Chondrocyte (in vitro differentiated cells): ENCODE measurements around the gene GAB3. TPM values are rescaled to one million over a fixed set of nuclear protein-coding genes. Genes with fewer than 3 reads are reported as not detected.

Experiments
- DNase-seq: peaks from one replicate; pipeline ENCODE4 v3.0.0; 2021; ENCODE audit warnings: mixed read lengths, low spot score
- H3K27ac Mint-ChIP-seq: one replicate; pipeline ENCODE4 v1.8.0; 2021; ENCODE audit warnings: mild to moderate bottlenecking, moderate library complexity, mixed read lengths; ENCODE audit not compliant: unreplicated experiment
- H3K27me3 Mint-ChIP-seq: 2 replicates; pipeline ENCODE4 v1.8.0; 2021; ENCODE audit warnings: low read depth, mixed read lengths
- H3K36me3 Mint-ChIP-seq: 2 replicates; pipeline ENCODE4 v1.8.0; 2021; ENCODE audit warnings: low read depth, mixed read lengths
- H3K4me1 Mint-ChIP-seq: 2 replicates; pipeline ENCODE4 v1.8.0; 2021; ENCODE audit warnings: low read depth, mild to moderate bottlenecking, mixed read lengths
- H3K4me3 Mint-ChIP-seq: one replicate; pipeline ENCODE4 v1.8.0; 2021; ENCODE audit warnings: mild to moderate bottlenecking, moderate library complexity, mixed read lengths; ENCODE audit not compliant: unreplicated experiment
- H3K9me3 Mint-ChIP-seq: 2 replicates; pipeline ENCODE4 v1.8.0; 2021; ENCODE audit warnings: low read depth, mixed read lengths
- CTCF ChIP-seq: fragments of 200-600 bp; sonication (generic); IDR thresholded peaks from 2 replicates; pipeline ENCODE4 v1.5.0; 2021; ENCODE audit warnings: antibody characterized with exemption, mild to moderate bottlenecking, moderate library complexity
- long read RNA-seq: library from polyadenylated mRNA; stranded (forward); transcript quantifications from one replicate; pipeline ENCODE4 v2.0.0, GENCODE V29; 2021
- total RNA-seq: library from RNA; stranded (reverse); gene quantifications from 3 replicates; pipeline ENCODE4 v1.2.1, GENCODE V29; 2021

GAB3 gene, protein sequence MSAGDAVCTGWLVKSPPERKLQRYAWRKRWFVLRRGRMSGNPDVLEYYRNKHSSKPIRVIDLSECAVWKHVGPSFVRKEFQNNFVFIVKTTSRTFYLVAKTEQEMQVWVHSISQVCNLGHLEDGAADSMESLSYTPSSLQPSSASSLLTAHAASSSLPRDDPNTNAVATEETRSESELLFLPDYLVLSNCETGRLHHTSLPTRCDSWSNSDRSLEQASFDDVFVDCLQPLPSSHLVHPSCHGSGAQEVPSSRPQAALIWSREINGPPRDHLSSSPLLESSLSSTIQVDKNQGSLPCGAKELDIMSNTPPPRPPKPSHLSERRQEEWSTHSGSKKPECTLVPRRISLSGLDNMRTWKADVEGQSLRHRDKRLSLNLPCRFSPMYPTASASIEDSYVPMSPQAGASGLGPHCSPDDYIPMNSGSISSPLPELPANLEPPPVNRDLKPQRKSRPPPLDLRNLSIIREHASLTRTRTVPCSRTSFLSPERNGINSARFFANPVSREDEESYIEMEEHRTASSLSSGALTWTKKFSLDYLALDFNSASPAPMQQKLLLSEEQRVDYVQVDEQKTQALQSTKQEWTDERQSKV
- total RNA-seq = 2.0 to 2.4 TPM (median 2.2 TPM) in 3 replicates
- long read RNA-seq, partial matches to known transcripts = 1 of 3 reads
- long read RNA-seq, other reads (novel, unspliced or antisense) = 1 of 3 reads

GRCh38 chrX:154750301-154751202 is at the start of gene GAB3:
TSS of gene GAB3 (minus strand) at chrX:154751077. CDS start at chrX:154751025, 52 bp downstream.
- Mint-ChIP-seq H3K9me3 (peaks cover under 1% of the 10 kb centered on the region), H3K36me3 (peaks cover 2% of the 10 kb centered on the region), H3K4me1 (peaks cover 12% of the 10 kb centered on the region), H3K27ac (peak within 1 kb of the TSS; percentile 5), H3K27me3 (no peaks in the 10 kb centered on the region), H3K4me3 (peak within 1 kb of the TSS; percentile 70)
- no peak for TF ChIP-seq CTCF
- no peak for DNase-seq

GRCh38 chrX:154799556-154800348 is 48.9 kb upstream of the GAB3 start:
- Mint-ChIP-seq H3K9me3 (peaks cover 10% of the 10 kb centered on the region), H3K27me3 (no peaks in the 10 kb centered on the region), H3K36me3 (no peaks in the 10 kb centered on the region), H3K4me1 (peaks cover 34% of the 10 kb centered on the region), H3K27ac (peak overlapping the region; percentile 85), H3K4me3 (no peak overlapping the region)
- TF ChIP-seq CTCF = no peak
- no peak for DNase-seq

- no peak for DNase-seq
- H3K4me3 Mint-ChIP-seq = no peak overlapping the region
- TF ChIP-seq CTCF = no peak
Measured at GRCh38 chrX:154797006-154797405, 46.1 kb upstream of the GAB3 start.

DNA sequence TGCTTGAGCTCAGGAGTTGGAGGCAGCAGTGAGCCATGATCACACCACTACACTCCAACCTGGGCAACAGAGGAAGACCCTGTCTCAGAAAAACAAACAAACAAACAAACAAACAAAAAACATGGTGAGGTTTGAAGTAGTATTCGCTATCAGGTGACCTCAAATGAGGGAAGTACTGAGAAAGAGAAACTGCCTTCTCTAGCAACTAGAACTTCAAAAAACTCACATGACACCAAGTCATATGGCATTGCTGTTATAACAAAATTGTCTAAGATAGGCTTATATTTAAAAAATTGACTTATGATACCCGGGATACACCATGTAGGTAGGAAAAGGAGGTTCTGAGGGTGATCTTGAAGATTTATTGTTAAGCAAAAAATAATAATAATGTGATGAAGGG is 44.1 kb upstream of the GAB3 start:
- Mint-ChIP-seq H3K9me3 (peaks cover 23% of the 10 kb centered on the region), H3K4me3 (no peak overlapping the region), H3K27me3 (no peaks in the 10 kb centered on the region), H3K4me1 (peaks cover 24% of the 10 kb centered on the region), H3K27ac (no peak overlapping the region), H3K36me3 (no peaks in the 10 kb centered on the region)
- no peak for DNase-seq
- TF ChIP-seq CTCF = no peak

More at GRCh38 chrX:154797006-154797405, 46.1 kb upstream of the GAB3 start:
- Mint-ChIP-seq H3K4me1 (peaks cover 27% of the 10 kb centered on the region), H3K9me3 (peaks cover 13% of the 10 kb centered on the region), H3K27ac (no peak overlapping the region), H3K36me3 (no peaks in the 10 kb centered on the region), H3K27me3 (no peaks in the 10 kb centered on the region)
